GM12878 (cell line): ENCODE measurements around the gene HMGCL. TPM values are rescaled to one million over a fixed set of nuclear protein-coding genes. Genes with fewer than 3 reads are reported as not detected.

Source experiments
- CBX5 ChIP-seq: sonication (generic); IDR thresholded peaks from 2 replicates; pipeline ENCODE4 v1.6.1; 2016; ENCODE audit warnings: low read depth, moderate library complexity, mild to moderate bottlenecking, inconsistent platforms
- GATAD2B ChIP-seq: fragments of 450-650 bp; conservative IDR thresholded peaks from 2 replicates; pipeline ENCODE4 v1.6.1; 2017; ENCODE audit warnings: low read depth, mild to moderate bottlenecking, moderate library complexity
- MEF2A ChIP-seq: IDR thresholded peaks from 2 replicates; pipeline ENCODE4 v1.6.1; 2011; ENCODE audit warnings: low read depth, mild to moderate bottlenecking, low read length, moderate library complexity; ENCODE audit not compliant: insufficient read depth
- MXI1 ChIP-seq: fragments of 150-350 bp; IDR thresholded peaks from 2 replicates; pipeline ENCODE4 v1.6.1; 2011; ENCODE audit warnings: low read depth, mild to moderate bottlenecking, inconsistent platforms, low read length, improper control_type of control experiment
- NKRF ChIP-seq: fragments of 450-650 bp; conservative IDR thresholded peaks from 2 replicates; pipeline ENCODE4 v1.6.1; 2017; ENCODE audit warnings: mild to moderate bottlenecking, moderate library complexity
- SKIL ChIP-seq: fragments of 450-650 bp; IDR thresholded peaks from 2 replicates; pipeline ENCODE4 v1.6.1; 2017; ENCODE audit warnings: mild to moderate bottlenecking, low read depth, inconsistent platforms; ENCODE audit not compliant: poor library complexity, severe bottlenecking
- ZNF24 ChIP-seq: fragments of 450-650 bp; IDR thresholded peaks from 2 replicates; pipeline ENCODE4 v1.6.1; 2017; ENCODE audit warnings: antibody characterized with exemption, mild to moderate bottlenecking
- polyA plus RNA-seq, 11 experiments: library from polyadenylated mRNA; depleted of rRNA in 4 of 11; unstranded in 6 of 11; stranded (reverse) in 5 of 11; fragments of >200 nt; fragmentation: Nextera tagmentation in 4 of 11; fragmentation: Illumina TruSeq in 1 of 11; extraction: Ambion mirVana in 4 of 11; extraction: Trizol in 1 of 11; gene quantifications; 1 replicate in 1 of 11; 2 replicates in 10 of 11; pipeline versions ENCODE4 v1.2.1 to v1.2.3, GENCODE V29; 2011 to 2016; ENCODE audit warnings: inconsistent platforms in 2 of 11, missing spikeins in 2 of 11, low read depth in 1 of 11
- total RNA-seq, 4 experiments: library from RNA; depleted of rRNA in 3 of 4; stranded (reverse); fragments of >200 nt in 3 of 4; fragmentation: Illumina TruSeq in 1 of 4; extraction: Trizol in 1 of 4; gene quantifications; 2 replicates each; pipeline versions ENCODE4 v1.2.1 to v1.2.3, GENCODE V29; 2013 to 2021
- TF ChIP-seq, protein P1 (sequence below): fragments of 450-650 bp; formaldehyde crosslinking; IDR thresholded peaks from 2 replicates; pipeline ENCODE4 v1.5.0; 2022; ENCODE audit warnings: mild to moderate bottlenecking, missing genetic modification characterization
- TF ChIP-seq, protein P2 (sequence below): IDR thresholded peaks from 2 replicates; pipeline ENCODE4 v1.6.1; 2012; ENCODE audit warnings: improper control_type of control experiment, low read depth, low read length; ENCODE audit not compliant: insufficient replicate concordance
- TF ChIP-seq, protein P3 (sequence below): IDR thresholded peaks from 2 replicates; pipeline ENCODE4 v1.6.1; 2012; ENCODE audit warnings: low read depth, low read length, improper control_type of control experiment
- TF ChIP-seq, protein P4 (sequence below): fragments of 450-650 bp; IDR thresholded peaks from 2 replicates; pipeline ENCODE4 v1.6.1; 2016; ENCODE audit warnings: mild to moderate bottlenecking

The HMGCL gene
- total and polyA plus RNA-seq, 10 of the 15 experiments (the other 5 are each of a cell fraction or from before 2014, with no cell fraction given) = 29.4 to 127 (median 36.4) TPM

DNA sequence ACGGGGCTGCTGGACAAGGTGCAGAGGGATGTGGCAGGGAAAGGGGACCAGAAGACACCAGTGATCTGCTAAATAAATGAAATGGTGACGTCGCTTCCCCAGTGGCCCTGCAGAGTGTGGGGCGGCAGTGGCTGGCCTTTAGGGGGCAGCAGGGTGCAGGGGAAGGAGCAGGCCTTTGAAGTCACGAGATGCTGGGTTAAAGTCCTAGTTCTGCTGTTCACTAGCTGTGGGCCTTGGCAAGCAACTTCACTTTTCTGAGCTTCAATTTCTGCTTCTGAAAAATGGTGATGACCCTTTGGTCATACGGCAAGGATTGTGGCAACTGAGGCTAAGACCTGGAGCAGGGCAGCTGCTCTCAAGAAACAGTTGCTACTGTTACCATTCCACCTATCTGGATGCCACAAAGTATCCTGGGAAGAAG, 15.5 kb downstream of the HMGCL start (continued):
- TF ChIP-seq, protein P1, sequence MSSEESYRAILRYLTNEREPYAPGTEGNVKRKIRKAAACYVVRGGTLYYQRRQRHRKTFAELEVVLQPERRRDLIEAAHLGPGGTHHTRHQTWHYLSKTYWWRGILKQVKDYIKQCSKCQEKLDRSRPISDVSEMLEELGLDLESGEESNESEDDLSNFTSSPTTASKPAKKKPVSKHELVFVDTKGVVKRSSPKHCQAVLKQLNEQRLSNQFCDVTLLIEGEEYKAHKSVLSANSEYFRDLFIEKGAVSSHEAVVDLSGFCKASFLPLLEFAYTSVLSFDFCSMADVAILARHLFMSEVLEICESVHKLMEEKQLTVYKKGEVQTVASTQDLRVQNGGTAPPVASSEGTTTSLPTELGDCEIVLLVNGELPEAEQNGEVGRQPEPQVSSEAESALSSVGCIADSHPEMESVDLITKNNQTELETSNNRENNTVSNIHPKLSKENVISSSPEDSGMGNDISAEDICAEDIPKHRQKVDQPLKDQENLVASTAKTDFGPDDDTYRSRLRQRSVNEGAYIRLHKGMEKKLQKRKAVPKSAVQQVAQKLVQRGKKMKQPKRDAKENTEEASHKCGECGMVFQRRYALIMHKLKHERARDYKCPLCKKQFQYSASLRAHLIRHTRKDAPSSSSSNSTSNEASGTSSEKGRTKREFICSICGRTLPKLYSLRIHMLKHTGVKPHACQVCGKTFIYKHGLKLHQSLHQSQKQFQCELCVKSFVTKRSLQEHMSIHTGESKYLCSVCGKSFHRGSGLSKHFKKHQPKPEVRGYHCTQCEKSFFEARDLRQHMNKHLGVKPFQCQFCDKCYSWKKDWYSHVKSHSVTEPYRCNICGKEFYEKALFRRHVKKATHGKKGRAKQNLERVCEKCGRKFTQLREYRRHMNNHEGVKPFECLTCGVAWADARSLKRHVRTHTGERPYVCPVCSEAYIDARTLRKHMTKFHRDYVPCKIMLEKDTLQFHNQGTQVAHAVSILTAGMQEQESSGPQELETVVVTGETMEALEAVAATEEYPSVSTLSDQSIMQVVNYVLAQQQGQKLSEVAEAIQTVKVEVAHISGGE (CRISPR knock-in tag) = no peak
- TF ChIP-seq CBX5 = no peak
- TF ChIP-seq SKIL = peak; percentile 62
- TF ChIP-seq MEF2A = no peak
- TF ChIP-seq, protein P2, sequence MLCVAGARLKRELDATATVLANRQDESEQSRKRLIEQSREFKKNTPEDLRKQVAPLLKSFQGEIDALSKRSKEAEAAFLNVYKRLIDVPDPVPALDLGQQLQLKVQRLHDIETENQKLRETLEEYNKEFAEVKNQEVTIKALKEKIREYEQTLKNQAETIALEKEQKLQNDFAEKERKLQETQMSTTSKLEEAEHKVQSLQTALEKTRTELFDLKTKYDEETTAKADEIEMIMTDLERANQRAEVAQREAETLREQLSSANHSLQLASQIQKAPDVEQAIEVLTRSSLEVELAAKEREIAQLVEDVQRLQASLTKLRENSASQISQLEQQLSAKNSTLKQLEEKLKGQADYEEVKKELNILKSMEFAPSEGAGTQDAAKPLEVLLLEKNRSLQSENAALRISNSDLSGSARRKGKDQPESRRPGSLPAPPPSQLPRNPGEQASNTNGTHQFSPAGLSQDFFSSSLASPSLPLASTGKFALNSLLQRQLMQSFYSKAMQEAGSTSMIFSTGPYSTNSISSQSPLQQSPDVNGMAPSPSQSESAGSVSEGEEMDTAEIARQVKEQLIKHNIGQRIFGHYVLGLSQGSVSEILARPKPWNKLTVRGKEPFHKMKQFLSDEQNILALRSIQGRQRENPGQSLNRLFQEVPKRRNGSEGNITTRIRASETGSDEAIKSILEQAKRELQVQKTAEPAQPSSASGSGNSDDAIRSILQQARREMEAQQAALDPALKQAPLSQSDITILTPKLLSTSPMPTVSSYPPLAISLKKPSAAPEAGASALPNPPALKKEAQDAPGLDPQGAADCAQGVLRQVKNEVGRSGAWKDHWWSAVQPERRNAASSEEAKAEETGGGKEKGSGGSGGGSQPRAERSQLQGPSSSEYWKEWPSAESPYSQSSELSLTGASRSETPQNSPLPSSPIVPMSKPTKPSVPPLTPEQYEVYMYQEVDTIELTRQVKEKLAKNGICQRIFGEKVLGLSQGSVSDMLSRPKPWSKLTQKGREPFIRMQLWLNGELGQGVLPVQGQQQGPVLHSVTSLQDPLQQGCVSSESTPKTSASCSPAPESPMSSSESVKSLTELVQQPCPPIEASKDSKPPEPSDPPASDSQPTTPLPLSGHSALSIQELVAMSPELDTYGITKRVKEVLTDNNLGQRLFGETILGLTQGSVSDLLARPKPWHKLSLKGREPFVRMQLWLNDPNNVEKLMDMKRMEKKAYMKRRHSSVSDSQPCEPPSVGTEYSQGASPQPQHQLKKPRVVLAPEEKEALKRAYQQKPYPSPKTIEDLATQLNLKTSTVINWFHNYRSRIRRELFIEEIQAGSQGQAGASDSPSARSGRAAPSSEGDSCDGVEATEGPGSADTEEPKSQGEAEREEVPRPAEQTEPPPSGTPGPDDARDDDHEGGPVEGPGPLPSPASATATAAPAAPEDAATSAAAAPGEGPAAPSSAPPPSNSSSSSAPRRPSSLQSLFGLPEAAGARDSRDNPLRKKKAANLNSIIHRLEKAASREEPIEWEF = no peak
- 0 out of 2 replicates have a peak, but pooled peaks have one; percentile 49 for TF ChIP-seq ZNF24
- no peak for TF ChIP-seq MXI1
- TF ChIP-seq, protein P3, sequence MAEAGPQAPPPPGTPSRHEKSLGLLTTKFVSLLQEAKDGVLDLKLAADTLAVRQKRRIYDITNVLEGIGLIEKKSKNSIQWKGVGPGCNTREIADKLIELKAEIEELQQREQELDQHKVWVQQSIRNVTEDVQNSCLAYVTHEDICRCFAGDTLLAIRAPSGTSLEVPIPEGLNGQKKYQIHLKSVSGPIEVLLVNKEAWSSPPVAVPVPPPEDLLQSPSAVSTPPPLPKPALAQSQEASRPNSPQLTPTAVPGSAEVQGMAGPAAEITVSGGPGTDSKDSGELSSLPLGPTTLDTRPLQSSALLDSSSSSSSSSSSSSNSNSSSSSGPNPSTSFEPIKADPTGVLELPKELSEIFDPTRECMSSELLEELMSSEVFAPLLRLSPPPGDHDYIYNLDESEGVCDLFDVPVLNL = 0 out of 2 replicates have a peak, but pooled peaks have one; percentile 8
- TF ChIP-seq GATAD2B = no peak
- TF ChIP-seq, protein P4, sequence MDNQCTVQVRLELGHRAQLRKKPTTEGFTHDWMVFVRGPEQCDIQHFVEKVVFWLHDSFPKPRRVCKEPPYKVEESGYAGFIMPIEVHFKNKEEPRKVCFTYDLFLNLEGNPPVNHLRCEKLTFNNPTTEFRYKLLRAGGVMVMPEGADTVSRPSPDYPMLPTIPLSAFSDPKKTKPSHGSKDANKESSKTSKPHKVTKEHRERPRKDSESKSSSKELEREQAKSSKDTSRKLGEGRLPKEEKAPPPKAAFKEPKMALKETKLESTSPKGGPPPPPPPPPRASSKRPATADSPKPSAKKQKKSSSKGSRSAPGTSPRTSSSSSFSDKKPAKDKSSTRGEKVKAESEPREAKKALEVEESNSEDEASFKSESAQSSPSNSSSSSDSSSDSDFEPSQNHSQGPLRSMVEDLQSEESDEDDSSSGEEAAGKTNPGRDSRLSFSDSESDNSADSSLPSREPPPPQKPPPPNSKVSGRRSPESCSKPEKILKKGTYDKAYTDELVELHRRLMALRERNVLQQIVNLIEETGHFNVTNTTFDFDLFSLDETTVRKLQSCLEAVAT = no peak
- no peak for TF ChIP-seq NKRF
